ENCODE results near the gene ABHD15. TPM values are rescaled to one million over a fixed set of nuclear protein-coding genes. Genes with fewer than 3 reads are reported as not detected.

The ABHD15 gene
- polyA plus RNA-seq, 5 donors, result 3.3 to 5.2 (median 3.6) TPM

GRCh38 chr17:29595943-29596774 is 29.3 kb upstream of the ABHD15 start:
- no peak for DNase-seq

GRCh38 chr17:29595107-29595942 is 28.5 kb upstream of the ABHD15 start:
- no peak for DNase-seq

- no peak for DNase-seq
Observed at GRCh38 chr17:29594519-29595090, 27.8 kb upstream of the ABHD15 start.

GRCh38 chr17:29593591-29594518 is 27.0 kb upstream of the ABHD15 start:
- no peak for DNase-seq

GRCh38 chr17:29592850-29593551 is 26.2 kb upstream of the ABHD15 start, which contains the start of gene ANKRD13B:
TSS of gene ANKRD13B (plus strand) at chr17:29593132. CDS start at chr17:29593622, 490 bp downstream.
- no peak for DNase-seq

GRCh38 chr17:29591737-29592608 is 25.1 kb upstream of the ABHD15 start:
- DNase-seq, result peak; percentile 87 to 89

- peak; percentile 52 to 57 for DNase-seq
Observed at GRCh38 chr17:29591146-29591736, 24.4 kb upstream of the ABHD15 start.

GRCh38 chr17:29590411-29591145 is 23.7 kb upstream of the ABHD15 start:
- DNase-seq, result no peak

- DNase-seq, result peak; percentile 81 to 83
Observed at GRCh38 chr17:29589524-29590410, 22.9 kb upstream of the ABHD15 start, which contains the start of gene GIT1. TSS of gene GIT1 (minus strand) at chr17:29589648. CDS start at chr17:29589378, 270 bp downstream.

GRCh38 chr17:29588562-29589411 is 21.9 kb upstream of the ABHD15 start:
- DNase-seq, result no peak

GRCh38 chr17:29588017-29588561 is 21.3 kb upstream of the ABHD15 start:
- DNase-seq, result no peak

- DNase-seq, result no peak
Observed at GRCh38 chr17:29587591-29587990, 20.8 kb upstream of the ABHD15 start.

GRCh38 chr17:29586676-29587469 is 20.0 kb upstream of the ABHD15 start:
- no peak for DNase-seq

GRCh38 chr17:29585080-29585751 is 18.4 kb upstream of the ABHD15 start:
- DNase-seq, result no peak
